Measurements from ENCODE around the gene RFX8.
"Not testable (repeated sequence)": the region's sequence is repeated elsewhere in the genome, so short reads cannot be mapped to it uniquely, and the experiment has no call there.

Gene RFX8

DNA sequence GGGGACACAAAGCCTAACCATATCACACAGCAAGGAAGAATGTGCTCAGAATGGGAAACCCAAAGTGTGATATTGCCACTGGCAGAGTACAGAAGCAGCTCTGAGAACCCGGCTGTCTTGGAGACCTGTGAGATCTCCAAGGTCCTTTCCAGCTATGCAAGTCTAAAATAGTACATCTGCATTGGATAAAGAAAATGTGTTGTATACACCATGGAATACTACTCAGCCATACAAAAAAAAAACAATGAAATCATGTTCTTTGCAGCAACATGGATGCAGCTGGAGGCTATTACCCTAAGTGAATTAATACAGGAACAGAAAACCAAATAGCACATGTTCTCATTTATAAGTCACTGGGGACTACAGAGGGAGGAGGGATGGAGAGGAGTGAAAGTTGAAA, 36.5 kb upstream of the RFX8 start:
- no peaks in the 10 kb centered on the region for H3K36me3 ChIP-seq (ENCODE audit: control insufficient read depth in 5 of 5, insufficient read depth in 5 of 5, low read length in 5 of 5)
- peaks cover 6 to 31% (median 23%) of the 10 kb centered on the region in 5 donors for H3K4me1 ChIP-seq (ENCODE audit: control insufficient read depth in 5 of 5, insufficient read depth in 5 of 5, low read length in 5 of 5)
- no peak overlapping the region for H3K4me3 ChIP-seq (ENCODE audit: low read depth in 1 of 5, low read length in 5 of 5)
- no peak overlapping the region for H3K9ac ChIP-seq (ENCODE audit: low read length in 5 of 5)
- H3K27me3 ChIP-seq (ENCODE audit: control insufficient read depth in 5 of 5, insufficient read depth in 4 of 5, low read length in 5 of 5): no peaks in the 10 kb centered on the region
- peaks cover 0 to 3% (median 0%) of the 10 kb centered on the region in 5 donors for H3K9me3 ChIP-seq (ENCODE audit: control insufficient read depth in 5 of 5, low read length in 5 of 5)
- no peak overlapping the region for H3K27ac ChIP-seq (ENCODE audit: low read depth, low read length)

DNA sequence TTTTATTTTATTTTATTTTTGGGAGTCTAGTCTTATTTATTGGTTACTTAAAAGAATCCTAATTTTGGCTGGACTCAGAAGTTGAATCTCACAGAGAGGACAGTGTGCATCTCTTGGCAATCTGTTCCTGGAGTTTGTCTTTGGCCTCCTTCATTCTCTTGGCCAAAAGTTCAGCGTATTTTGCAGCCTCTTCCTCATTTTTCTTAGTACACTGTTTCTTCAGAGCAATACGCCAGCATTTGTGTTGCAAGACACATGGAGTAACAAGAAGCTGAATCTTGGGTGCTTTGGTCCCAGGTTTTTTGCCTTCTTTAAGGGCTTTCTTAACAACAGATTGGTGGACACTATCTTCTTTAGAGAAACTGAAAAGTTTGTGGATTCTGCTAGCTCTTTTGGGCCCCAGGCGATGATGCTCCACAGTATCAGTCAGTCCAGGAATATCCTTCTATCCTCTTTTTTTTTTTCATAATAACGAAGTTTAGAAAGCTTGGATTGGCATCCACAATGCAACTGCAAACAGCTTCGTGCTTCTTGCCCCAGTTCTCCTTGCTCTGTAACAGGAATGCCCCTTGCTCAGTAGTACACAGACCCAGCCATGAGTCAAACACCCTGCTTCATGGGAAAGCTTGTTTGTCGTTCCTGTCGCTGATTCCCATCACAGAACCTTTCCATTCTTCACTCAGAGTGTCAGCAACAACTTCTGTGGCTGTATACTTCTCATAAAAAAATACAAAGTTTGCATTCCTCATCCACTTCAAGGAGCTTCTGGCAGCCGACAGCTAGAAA, 34.8 kb upstream of the RFX8 start:
- peaks cover 0 to 20% (median 12%) of the 10 kb centered on the region in 5 donors for H3K4me1 ChIP-seq (ENCODE audit: control insufficient read depth in 5 of 5, insufficient read depth in 5 of 5, low read length in 5 of 5)
- peak overlapping the region in 2 of 5 donors; percentile 31 to 73 for H3K9ac ChIP-seq (ENCODE audit: low read length in 5 of 5)
- peaks cover 0 to 3% (median 0%) of the 10 kb centered on the region in 5 donors for H3K9me3 ChIP-seq (ENCODE audit: control insufficient read depth in 5 of 5, low read length in 5 of 5)
- H3K27ac ChIP-seq (ENCODE audit: low read depth, low read length): peak overlapping the region; percentile 76
- no peaks in the 10 kb centered on the region for H3K27me3 ChIP-seq (ENCODE audit: control insufficient read depth in 5 of 5, insufficient read depth in 4 of 5, low read length in 5 of 5)
- H3K4me3 ChIP-seq (ENCODE audit: low read depth in 1 of 5, low read length in 5 of 5): no peak overlapping the region
- H3K36me3 ChIP-seq (ENCODE audit: control insufficient read depth in 5 of 5, insufficient read depth in 5 of 5, low read length in 5 of 5): no peaks in the 10 kb centered on the region

DNA sequence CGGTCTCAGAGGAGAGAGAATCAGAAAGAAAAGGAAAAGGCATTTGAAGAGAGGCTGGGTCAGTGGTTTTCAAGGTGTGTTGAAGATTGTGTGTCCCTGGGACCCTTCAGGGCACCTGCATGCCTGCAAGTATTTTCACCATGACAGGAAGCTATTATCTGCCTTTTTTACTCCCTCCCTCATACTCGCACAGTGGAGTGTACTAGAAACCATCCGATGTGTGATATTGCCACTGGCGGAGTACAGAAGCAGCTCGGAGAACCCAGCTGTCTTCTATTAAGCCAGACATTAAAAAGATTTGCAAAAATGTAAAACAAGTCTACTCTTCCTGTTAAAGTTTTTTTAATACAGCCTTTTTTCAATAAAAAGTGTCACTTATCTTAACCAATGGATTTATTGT, 33.7 kb upstream of the RFX8 start:
- Histone ChIP-seq H3K4me3 (ENCODE audit: low read depth in 1 of 5, low read length in 5 of 5) (no peak overlapping the region), H3K9ac (ENCODE audit: low read length in 5 of 5) (no peak overlapping the region), H3K27me3 (ENCODE audit: control insufficient read depth in 5 of 5, insufficient read depth in 4 of 5, low read length in 5 of 5) (no peaks in the 10 kb centered on the region), H3K27ac (ENCODE audit: low read depth, low read length) (peak overlapping the region; percentile 76), H3K36me3 (ENCODE audit: control insufficient read depth in 5 of 5, insufficient read depth in 5 of 5, low read length in 5 of 5) (no peaks in the 10 kb centered on the region), H3K9me3 (ENCODE audit: control insufficient read depth in 5 of 5, low read length in 5 of 5) (peaks cover 0 to 3% (median 0%) of the 10 kb centered on the region in 5 donors), H3K4me1 (ENCODE audit: control insufficient read depth in 5 of 5, insufficient read depth in 5 of 5, low read length in 5 of 5) (peaks cover 0 to 20% (median 12%) of the 10 kb centered on the region in 5 donors)

DNA sequence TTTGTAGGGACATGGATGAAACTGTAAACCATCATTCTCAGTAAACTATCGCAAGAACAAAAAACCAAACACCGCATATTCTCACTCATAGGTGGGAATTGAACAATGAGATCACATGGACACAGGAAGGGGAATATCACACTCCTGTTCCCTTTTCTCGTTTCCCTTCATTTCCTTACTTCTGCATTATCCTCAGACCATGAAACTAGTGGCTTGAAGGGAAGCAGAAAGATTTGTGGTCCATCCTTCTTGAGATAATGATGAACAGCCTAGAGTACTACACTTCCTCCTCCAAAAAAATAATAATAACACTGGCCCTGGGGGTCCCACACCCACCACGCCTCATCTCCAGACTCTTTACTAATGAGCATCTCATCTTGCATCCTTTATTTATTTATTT, 30.4 kb upstream of the RFX8 start:
- H3K36me3 ChIP-seq (ENCODE audit: control insufficient read depth in 5 of 5, insufficient read depth in 5 of 5, low read length in 5 of 5); H3K4me3 ChIP-seq (ENCODE audit: low read depth in 1 of 5, low read length in 5 of 5): not testable (repeated sequence)

DNA sequence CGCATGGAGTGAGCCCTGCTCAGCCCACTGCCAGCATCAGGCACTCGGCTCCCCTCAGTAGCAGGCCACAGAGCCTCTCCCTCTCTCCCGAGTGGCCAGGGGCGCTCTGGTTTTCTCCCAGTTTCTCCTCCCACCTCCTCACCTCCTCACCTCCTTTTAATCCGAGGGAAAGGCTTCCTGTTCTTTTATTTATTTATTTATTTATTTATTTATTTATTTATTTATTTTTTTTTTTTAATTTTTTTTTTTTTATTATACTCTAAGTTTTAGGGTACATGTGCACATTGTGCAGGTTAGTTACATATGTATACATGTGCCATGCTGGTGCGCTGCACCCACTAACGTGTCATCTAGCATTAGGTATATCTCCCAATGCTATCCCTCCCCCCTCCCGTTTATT, 29.8 kb upstream of the RFX8 start:
- not testable (repeated sequence) for H3K9me3 ChIP-seq (ENCODE audit: control insufficient read depth in 5 of 5, low read length in 5 of 5); H3K4me3 ChIP-seq (ENCODE audit: low read depth in 1 of 5, low read length in 5 of 5); H3K27me3 ChIP-seq (ENCODE audit: control insufficient read depth in 5 of 5, insufficient read depth in 4 of 5, low read length in 5 of 5); H3K36me3 ChIP-seq (ENCODE audit: control insufficient read depth in 5 of 5, insufficient read depth in 5 of 5, low read length in 5 of 5); H3K9ac ChIP-seq (ENCODE audit: low read length in 5 of 5); H3K27ac ChIP-seq (ENCODE audit: low read depth, low read length)
- peaks cover 3 to 25% (median 18%) of the 10 kb centered on the region in 5 donors for H3K4me1 ChIP-seq (ENCODE audit: control insufficient read depth in 5 of 5, insufficient read depth in 5 of 5, low read length in 5 of 5)

More for the DNA sequence above, 30.4 kb upstream of the RFX8 start:
- not testable (repeated sequence) for H3K27me3 ChIP-seq (ENCODE audit: control insufficient read depth in 5 of 5, insufficient read depth in 4 of 5, low read length in 5 of 5); H3K27ac ChIP-seq (ENCODE audit: low read depth, low read length); H3K9ac ChIP-seq (ENCODE audit: low read length in 5 of 5); H3K9me3 ChIP-seq (ENCODE audit: control insufficient read depth in 5 of 5, low read length in 5 of 5)
- H3K4me1 ChIP-seq (ENCODE audit: control insufficient read depth in 5 of 5, insufficient read depth in 5 of 5, low read length in 5 of 5): peaks cover 4 to 30% (median 24%) of the 10 kb centered on the region in 5 donors

DNA sequence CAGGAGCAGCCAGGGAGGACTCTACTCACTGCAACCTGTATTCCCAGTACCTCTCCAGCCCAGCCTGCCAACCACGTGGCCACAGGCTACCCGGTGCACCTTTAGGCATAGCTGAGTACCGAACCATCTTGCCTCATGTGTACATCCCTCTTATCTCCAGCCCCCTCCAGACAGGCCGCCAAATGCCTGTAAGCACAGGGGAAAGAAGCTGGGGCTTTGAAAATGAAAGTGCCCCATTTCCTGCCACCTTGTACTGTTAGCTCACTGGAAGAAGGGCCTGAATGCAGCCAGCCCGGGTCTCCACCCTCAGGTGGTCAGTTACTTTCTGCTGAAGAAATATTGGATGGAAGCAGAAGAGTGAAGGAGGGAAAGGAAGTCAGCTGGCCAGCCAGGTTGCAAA, 27.2 kb upstream of the RFX8 start:
- H3K27me3 ChIP-seq (ENCODE audit: control insufficient read depth in 5 of 5, insufficient read depth in 4 of 5, low read length in 5 of 5): no peaks in the 10 kb centered on the region
- H3K9ac ChIP-seq (ENCODE audit: low read length in 5 of 5): no peak overlapping the region
- peaks cover 0 to 17% (median 15%) of the 10 kb centered on the region in 5 donors for H3K4me1 ChIP-seq (ENCODE audit: control insufficient read depth in 5 of 5, insufficient read depth in 5 of 5, low read length in 5 of 5)
- no peaks in the 10 kb centered on the region for H3K9me3 ChIP-seq (ENCODE audit: control insufficient read depth in 5 of 5, low read length in 5 of 5)
- no peak overlapping the region for H3K4me3 ChIP-seq (ENCODE audit: low read depth in 1 of 5, low read length in 5 of 5)
- no peaks in the 10 kb centered on the region for H3K36me3 ChIP-seq (ENCODE audit: control insufficient read depth in 5 of 5, insufficient read depth in 5 of 5, low read length in 5 of 5)
- H3K27ac ChIP-seq (ENCODE audit: low read depth, low read length): no peak overlapping the region

DNA sequence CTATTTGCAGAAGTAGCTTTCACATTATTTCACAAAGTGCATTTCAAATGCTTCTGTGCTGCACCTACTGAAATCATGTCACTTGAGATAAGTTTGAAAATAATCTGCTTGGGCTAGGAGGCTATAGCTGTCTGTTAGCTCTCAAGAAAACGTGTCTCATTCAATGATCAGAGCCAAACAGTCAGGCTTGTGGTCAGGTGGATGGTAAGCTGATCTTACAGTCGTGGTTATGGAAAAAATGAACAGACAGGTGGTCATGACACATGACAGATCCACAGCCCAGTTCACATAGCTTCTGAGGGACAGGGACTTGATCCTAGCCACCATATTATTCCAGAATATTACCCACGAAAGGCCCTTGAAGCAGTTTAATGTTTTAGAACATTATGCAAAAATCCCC, 26.5 kb upstream of the RFX8 start:
- peaks cover 0 to 17% (median 15%) of the 10 kb centered on the region in 5 donors for H3K4me1 ChIP-seq (ENCODE audit: control insufficient read depth in 5 of 5, insufficient read depth in 5 of 5, low read length in 5 of 5)
- no peaks in the 10 kb centered on the region for H3K9me3 ChIP-seq (ENCODE audit: control insufficient read depth in 5 of 5, low read length in 5 of 5)
- no peaks in the 10 kb centered on the region for H3K36me3 ChIP-seq (ENCODE audit: control insufficient read depth in 5 of 5, insufficient read depth in 5 of 5, low read length in 5 of 5)
- no peaks in the 10 kb centered on the region for H3K27me3 ChIP-seq (ENCODE audit: control insufficient read depth in 5 of 5, insufficient read depth in 4 of 5, low read length in 5 of 5)
- no peak overlapping the region for H3K27ac ChIP-seq (ENCODE audit: low read depth, low read length)
- H3K9ac ChIP-seq (ENCODE audit: low read length in 5 of 5): no peak overlapping the region
- no peak overlapping the region for H3K4me3 ChIP-seq (ENCODE audit: low read depth in 1 of 5, low read length in 5 of 5)

DNA sequence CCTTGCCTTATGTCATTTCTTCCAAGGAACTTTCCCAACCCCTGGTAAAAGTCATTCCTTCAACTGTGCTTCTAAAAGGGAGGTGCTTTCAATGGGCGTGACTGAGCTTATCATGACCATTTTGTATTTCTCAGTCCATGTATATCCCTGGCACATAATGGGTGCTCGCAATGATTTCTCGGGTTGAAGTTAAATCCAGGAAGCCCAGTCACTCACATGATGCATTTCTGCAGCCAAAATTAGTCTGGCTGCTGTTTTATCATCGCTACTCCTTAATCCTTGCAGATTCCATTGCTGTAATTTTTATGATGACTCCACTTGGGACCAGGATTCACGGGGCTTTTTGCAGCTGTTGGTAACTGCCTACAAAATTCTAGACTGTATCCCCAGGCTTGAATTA, 25.9 kb upstream of the RFX8 start:
- H3K27me3 ChIP-seq (ENCODE audit: control insufficient read depth in 5 of 5, insufficient read depth in 4 of 5, low read length in 5 of 5): no peaks in the 10 kb centered on the region
- no peak overlapping the region for H3K27ac ChIP-seq (ENCODE audit: low read depth, low read length)
- H3K4me3 ChIP-seq (ENCODE audit: low read depth in 1 of 5, low read length in 5 of 5): peak overlapping the region in 2 of 5 donors; percentile 7 to 33
- H3K9ac ChIP-seq (ENCODE audit: low read length in 5 of 5): no peak overlapping the region
- no peaks in the 10 kb centered on the region for H3K36me3 ChIP-seq (ENCODE audit: control insufficient read depth in 5 of 5, insufficient read depth in 5 of 5, low read length in 5 of 5)
- H3K9me3 ChIP-seq (ENCODE audit: control insufficient read depth in 5 of 5, low read length in 5 of 5): no peaks in the 10 kb centered on the region
- peaks cover 0 to 17% (median 15%) of the 10 kb centered on the region in 5 donors for H3K4me1 ChIP-seq (ENCODE audit: control insufficient read depth in 5 of 5, insufficient read depth in 5 of 5, low read length in 5 of 5)

DNA sequence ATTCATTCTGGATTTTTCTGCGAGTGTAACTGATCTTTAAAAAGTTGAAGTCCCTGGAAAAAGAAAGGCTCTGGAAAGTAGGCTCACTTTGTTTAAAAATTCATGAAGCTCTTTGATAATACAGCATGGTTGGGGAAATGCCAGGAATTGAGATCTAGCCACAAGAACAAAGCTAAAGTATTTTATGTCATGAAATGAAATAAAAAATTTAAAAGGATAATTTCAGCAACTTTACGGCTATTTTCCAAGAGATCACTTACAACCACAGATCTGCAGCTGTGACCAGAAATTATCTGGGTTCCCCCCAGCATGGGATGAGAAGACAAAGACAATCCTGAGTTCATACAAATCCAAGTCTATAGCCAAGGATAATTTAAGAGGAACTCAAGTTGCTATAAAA, 25.3 kb upstream of the RFX8 start:
- Histone ChIP-seq H3K9me3 (ENCODE audit: control insufficient read depth in 5 of 5, low read length in 5 of 5) (no peaks in the 10 kb centered on the region), H3K27ac (ENCODE audit: low read depth, low read length) (no peak overlapping the region), H3K27me3 (ENCODE audit: control insufficient read depth in 5 of 5, insufficient read depth in 4 of 5, low read length in 5 of 5) (no peaks in the 10 kb centered on the region), H3K9ac (ENCODE audit: low read length in 5 of 5) (no peak overlapping the region), H3K36me3 (ENCODE audit: control insufficient read depth in 5 of 5, insufficient read depth in 5 of 5, low read length in 5 of 5) (no peaks in the 10 kb centered on the region), H3K4me1 (ENCODE audit: control insufficient read depth in 5 of 5, insufficient read depth in 5 of 5, low read length in 5 of 5) (peaks cover 0 to 17% (median 15%) of the 10 kb centered on the region in 5 donors), H3K4me3 (ENCODE audit: low read depth in 1 of 5, low read length in 5 of 5) (no peak overlapping the region)

DNA sequence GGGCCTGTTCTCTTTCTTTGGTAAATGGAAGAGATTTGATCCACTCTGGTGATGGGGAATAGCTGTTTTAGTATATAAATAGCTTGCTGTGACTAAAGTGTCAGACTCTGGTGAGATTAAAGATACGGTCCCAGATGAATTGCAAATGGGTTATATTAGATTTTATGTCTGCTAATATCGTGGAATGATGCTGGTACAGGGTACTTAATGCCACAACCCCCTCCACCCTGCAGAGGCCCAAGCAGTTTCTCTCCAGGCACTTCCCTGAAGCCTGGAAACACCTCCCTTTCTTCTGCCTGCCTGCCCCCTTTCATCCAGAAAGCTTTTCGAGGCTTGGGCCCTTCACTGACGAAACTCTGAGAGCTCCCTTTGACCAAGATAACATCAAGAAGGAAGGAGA, 21.4 kb upstream of the RFX8 start:
- Histone ChIP-seq H3K27ac (ENCODE audit: low read depth, low read length) (no peak overlapping the region), H3K9ac (ENCODE audit: low read length in 5 of 5) (no peak overlapping the region), H3K4me3 (ENCODE audit: low read depth in 1 of 5, low read length in 5 of 5) (no peak overlapping the region), H3K4me1 (ENCODE audit: control insufficient read depth in 5 of 5, insufficient read depth in 5 of 5, low read length in 5 of 5) (peaks cover 0 to 11% (median 6%) of the 10 kb centered on the region in 5 donors), H3K9me3 (ENCODE audit: control insufficient read depth in 5 of 5, low read length in 5 of 5) (no peaks in the 10 kb centered on the region), H3K36me3 (ENCODE audit: control insufficient read depth in 5 of 5, insufficient read depth in 5 of 5, low read length in 5 of 5) (no peaks in the 10 kb centered on the region), H3K27me3 (ENCODE audit: control insufficient read depth in 5 of 5, insufficient read depth in 4 of 5, low read length in 5 of 5) (no peaks in the 10 kb centered on the region)
